GM19397 (cell line): ENCODE measurements around the gene UBR1.
"Not testable (repeated sequence)": the region's sequence is repeated elsewhere in the genome, so short reads cannot be mapped to it uniquely, and the experiment has no call there.

Experiments used
- ATAC-seq: cut with Tn5 transposase; IDR thresholded peaks from one replicate; pipeline ENCODE4 v1.9.1; 2021; ENCODE audit warnings: mild to moderate bottlenecking, moderate library complexity; ENCODE audit not compliant: unreplicated experiment

Gene UBR1

DNA sequence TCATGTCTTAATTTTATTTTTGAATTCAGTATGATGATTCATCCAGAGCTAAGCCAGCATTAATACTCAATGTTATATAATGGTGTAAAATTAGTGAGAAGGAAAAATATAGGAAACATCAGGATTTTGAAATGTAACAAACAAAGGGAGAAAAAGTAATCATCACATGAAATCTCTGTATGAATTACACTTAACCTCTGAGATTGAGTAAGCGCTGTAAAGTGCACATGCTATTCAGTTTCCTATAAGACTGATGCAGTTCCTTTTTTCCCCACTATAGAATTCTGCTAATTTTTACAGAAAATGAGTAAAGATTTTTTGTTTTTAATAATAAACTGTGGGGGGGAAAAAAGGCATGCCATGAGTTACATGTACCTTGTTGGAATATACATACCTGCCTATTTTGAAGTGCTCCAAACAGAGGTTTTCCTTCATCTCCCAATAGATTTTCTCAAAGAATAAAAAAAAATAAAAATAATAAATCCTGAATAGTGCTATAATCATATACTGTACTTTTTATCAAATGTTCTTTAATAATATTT, 121.3 kb downstream of the UBR1 start:
- no peak for ATAC-seq

DNA sequence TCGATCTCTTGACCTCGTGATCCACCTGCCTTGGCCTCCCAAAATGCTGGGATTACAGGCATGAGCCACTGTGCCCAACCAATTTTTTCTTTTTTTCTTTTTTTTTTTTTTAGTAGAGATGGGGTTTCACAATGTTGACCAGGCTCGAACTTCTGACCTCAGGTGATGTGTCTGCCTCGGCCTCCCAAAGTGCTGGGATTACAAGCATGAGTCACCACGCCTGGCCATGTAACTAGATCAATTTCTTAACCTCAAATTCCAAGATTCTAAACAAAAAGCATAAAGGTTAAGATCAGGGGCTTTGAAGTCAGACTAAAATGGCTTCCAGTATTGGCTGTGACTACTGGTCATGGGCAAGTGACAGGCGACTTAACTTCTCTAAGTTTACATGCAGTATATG, 126.7 kb downstream of the UBR1 start:
- not testable (repeated sequence) for ATAC-seq

DNA sequence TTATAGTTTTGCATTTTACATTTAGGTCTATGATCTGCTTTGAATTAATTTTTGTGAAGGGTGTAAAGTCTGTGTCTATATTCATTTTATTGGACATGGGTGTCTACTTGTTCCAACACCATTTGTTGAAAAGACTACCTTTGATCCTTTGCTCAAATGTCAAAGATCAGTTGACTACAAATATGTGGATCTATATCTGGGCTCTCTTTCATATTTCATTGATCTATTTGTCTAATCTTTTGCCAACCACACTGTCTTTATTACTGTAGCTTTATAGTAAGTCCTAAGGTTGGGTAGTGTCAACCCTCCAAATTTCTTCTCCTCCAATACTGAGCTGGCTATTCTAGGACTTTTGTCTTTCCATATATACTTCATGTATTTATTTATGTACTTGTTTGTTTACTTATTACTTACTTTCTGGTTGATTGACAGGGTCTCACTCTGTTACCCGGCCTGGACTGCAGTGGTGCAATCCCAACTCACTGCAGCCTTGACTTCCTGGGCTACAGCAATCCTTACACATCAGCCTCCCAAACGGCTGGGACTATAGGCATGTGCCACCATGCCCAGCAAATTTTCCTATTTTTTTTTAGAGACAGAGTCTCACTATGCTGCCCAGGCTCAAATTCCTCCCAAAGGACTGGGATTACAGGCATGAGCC, 131.5 kb downstream of the UBR1 start:
- no peak for ATAC-seq

DNA sequence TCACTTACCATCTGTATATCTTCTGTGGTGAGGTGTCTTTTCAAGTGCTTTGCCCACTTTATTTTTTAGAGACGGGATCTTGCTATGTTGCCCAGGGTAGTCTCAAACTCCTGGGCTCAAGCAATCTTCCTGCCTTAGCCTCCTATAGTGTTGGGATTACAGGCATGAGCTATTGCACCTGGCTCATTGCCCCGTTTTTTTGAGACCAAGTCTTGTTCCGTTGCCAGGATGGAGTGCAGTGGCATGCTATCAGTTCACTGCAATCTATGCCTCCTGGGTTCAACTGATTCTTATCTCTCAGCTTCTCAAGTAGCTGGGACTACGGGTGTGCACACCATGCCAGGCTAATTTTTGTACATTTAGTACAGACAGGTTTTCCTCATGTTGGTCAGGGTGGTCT, 132.7 kb downstream of the UBR1 start:
- ATAC-seq = no peak

DNA sequence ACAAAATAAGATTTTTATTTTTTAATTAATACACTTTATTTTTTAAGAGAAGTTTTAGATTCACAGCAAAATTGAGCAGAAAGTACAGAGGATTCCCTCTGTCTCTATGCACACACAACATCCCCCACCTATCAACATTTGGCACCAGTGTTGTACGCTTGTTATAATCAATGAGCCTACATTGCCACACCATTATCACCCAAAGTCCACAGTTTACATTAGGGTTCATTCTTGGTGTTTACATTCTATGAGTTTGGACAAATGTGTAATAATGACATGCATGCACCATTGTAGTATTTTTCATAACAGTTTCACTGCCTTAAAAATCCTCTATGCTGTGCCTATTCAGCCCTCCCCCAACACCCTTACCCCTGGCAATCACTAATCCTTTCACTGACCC, 134.0 kb downstream of the UBR1 start:
- ATAC-seq = no peak

DNA sequence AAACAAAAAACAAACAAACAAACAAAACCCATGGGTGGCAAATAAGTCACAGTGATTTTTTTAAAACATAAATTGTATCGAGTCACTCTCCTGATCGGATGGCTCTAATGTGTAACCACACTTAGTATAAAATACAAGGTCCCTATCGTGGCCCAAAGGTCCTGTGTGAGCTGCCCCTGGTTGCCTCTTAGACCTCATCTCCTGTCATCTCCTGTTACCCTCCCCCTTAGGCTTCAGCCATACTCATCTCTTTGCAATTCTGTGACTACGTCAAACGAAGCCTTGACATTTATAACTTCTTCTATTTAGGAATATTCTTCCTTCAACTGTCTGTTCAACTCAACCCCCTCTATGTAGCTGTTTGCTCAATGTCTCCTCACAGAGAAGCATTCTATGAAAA, 141.4 kb downstream of the UBR1 start:
- no peak for ATAC-seq

DNA sequence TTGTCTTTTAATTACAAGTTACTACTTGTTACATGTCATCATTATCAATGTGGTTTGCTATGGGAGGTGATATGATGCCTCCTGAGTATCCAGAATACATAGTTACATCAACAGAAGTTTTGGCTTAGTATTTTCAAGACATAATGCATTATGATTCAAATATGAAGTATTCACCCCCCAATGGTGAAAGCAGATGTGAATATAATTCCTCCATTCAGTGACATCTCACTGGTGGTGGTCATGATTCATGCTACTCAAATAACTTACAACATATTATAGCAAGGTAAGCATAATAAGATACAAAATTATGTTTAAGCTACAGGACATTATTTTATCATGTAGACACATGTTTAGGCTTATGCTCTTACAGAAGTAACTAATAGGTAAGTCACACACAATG, 150.3 kb downstream of the UBR1 start:
- no peak for ATAC-seq

DNA sequence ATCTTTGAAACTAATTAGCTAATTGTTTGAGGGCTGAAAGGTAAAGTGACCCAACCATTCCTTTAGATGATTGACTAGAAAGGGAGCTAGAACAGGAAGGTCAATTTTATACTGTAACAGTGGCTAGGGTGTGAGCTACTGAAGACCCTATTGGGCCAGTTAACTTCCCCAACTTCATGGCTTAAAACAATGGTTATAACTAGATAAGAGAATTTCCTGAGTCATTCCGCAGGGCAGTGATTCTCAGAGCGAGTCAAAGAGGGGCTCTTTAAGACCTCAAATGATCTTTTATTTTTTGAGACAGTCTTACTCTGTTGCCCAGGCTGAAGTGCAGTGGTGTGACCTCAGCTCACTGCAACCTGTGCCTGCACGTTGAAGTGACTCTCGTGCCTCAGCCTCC, 151.5 kb downstream of the UBR1 start:
- ATAC-seq = no peak

DNA sequence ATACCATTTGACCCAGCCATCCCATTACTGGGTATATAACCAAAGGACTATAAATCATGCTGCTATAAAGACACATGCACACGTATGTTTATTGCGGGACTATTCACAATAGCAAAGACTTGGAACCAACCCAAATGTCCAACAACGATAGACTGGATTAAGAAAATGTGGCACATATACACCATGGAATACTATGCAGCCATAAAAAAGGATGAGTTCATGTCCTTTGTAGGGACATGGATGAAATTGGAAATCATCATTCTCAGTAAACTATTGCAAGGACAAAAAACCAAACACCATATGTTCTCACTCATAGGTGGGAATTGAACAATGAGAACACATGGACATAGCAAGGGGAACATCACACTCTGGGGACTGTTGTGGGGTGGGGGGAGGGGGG, 156.9 kb downstream of the UBR1 start:
- ATAC-seq = not testable (repeated sequence)

DNA sequence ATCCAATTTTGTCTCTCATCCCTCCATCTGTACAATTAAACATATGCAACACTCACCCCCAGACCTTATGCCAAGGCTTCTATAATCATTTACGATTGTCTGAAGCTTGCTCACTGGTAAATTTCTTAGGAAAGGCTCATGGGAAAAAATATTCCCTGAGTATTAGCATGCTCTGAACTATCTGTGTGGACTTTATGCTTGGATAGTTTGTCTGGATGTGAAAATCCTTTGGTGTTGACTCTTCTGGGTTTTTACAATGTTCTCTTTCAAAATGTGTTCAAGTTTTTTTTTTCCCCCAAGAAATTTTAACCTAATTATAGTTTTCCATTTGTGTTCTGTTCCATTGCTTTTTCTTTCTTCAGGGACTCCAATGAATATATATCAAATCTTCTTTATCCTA, 165.3 kb downstream of the UBR1 start:
- no peak for ATAC-seq

DNA sequence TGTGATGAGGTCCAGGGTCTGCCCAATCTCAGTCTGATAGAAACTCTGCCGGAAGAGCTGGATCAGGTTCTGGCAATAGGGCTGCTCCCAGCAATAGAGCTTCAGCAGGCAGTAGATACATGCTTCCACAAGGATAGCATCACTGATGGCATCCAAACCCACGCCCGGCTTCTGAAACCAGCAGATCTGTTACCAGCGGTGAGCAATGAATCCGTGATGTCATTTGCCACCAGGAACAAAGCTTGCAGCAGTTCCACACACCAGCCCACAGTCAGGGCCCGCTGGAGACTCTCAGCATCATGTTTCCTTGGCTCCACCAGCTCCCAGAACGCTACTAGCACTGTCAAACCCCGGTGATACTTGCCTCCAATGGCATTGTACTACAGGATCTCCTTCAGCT, 166.0 kb downstream of the UBR1 start:
- no peak for ATAC-seq

DNA sequence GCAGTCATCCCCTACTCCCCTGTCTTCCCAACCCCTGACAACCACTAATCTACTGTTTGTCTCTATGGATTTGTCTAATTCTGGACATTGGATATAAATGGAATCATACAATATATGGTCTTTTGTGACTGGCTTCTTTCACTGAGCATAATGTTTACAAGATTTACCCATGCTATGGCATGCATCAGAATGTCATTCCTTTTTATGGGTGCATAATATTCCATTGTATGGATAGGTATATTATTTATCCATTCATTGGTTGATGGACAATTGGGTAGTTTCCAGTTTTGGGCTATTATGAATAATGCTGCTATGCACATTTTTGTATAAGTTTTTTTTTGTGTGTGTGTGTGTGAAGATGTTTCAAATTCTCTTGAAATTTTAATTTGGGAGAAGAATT, 168.7 kb downstream of the UBR1 start:
- no peak for ATAC-seq

DNA sequence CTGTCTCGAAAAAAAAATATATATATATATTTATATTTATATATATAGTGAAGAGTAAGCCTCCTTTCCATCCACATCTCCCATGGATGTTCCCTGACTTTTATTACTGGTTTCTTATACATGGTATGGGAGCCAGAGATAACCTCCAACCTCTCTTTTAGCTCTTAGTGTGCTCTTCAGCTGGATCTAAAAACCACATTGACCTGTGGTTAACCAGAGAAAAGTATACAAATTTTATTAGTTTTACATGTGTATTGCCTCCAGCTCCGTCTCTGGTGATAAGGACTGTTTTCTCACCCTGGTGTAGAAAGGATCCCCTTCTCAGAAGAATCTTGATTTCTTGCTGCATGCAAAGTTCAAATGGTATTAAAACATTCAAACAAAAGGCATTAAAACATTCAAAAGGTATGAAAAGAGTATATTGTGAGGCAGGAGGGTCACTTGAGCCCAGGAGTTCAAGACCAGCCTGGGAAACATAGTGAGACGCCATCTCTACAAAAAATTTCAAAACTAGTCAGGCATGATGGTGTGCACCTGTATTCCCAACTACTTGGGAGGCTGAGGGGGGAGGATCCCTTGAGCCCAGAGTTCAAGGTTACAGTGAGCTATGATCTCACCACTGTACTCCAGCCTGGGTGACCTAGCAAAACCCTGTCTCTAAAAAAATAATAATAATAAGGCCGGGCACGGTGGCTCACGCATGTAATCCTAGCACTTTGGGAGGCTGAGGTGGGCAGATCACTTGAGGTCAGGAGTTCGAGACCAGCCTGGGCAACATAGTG, 171.8 kb downstream of the UBR1 start:
- ATAC-seq = no peak

DNA sequence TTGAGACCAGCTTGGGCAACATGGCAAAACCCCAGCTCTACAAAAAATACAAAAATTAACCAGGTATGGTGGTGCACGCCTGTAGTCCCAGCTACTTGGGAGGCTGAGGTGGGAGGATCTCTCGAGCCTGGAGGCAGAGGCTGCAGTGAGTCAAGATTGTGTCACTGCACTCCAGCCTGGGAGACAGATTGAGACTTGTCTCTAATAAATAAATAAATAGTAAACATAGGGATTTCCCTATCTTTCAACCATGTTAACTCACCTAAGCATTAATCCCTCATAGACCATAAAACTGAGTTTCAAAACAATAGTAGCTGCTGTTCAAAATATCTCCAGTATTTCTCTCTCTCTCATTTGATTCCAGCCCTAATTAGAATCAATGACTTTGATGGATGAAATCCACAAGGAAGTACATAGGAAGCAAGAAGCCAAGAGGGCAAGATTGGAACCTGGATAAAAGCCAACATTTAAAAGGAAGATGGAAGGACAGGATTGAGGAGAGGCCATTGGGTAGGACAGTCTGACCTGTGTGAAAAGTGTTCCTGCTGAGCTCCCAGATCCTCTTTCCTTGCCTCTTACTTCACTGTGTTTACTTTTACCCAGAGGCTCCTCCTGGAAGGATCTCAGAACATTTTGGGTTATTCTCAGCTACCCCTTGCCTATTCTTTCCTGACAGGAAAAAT, 172.9 kb downstream of the UBR1 start:
- ATAC-seq = no peak

DNA sequence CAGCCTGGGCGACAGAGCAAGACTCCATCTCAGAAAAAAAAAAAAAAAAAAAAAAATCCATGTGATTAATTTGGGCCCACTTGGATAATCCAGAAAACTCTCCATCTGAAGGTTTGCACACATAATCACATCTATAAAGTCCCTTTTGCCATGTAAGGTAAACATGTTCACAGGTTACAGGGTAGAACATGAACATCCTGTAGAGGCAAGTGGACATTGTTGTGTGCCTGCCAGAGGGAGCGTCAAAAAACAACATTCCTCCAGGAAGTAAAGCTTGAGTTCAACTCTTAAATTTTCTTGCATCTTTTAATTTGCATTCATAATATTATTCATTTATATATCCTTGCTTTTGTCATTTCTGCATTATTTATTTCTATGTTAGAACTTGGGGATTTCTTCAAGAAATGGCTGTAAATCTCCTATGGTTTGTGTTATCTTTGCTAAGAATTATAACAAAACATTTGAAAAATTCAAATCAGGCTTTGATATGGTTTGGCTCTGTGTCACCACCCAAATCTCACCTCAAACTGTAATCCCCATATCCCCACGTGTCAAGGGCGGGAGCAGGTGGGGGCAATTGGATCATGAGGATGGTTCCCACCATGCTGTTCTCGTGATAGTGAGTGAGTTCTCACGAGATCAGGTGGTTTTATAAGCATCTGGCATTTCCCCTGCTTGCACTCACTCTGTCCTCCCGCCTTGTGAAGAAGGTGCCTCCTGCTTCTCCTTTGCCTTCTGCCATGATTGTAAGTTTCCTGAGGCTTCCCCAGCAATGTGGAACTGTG, 173.9 kb downstream of the UBR1 start:
- no peak for ATAC-seq

DNA sequence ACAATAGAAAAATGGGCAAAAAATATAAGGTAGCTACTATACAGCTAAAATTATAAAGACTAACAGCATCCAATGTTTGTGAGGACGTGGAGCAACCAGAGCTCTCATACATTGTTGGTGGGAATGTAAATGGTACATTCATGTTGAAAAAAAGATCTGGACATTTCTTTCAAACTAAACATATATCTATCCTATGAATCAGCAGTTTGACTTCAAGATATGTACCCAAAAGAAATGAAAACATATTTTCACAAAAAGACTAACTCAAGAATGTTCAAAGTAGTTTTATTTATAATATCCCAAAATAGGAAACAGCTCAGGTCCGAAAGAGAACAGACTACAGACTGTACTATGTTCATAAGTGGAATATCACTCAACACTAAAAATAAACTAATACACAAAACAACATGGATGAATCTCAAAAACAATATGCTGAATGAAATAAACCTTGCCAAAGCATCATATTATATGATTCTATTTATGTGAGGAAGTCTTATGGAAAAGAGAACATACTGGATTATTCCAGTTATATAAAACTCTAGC, 176.5 kb downstream of the UBR1 start:
- no peak for ATAC-seq

DNA sequence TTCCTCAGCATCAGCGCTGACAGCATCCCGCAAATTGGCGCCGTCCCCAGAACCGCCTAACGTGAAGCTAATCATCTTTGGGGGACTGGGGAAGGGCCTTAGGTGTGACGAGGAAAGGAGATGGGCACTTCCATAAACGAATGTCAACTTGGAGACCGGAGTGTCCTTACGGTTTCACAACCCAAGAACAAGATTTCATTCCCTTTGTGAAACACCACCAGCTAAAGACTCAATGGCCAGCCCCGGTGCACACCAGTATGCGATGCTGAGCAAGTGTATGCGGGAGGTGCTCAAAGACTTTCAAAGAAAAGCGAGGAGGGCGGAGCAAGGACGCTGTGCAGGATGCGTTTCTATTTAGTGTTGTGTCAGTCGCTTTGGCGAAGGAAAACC, 184.5 kb downstream of the UBR1 start:
- no peak for ATAC-seq

DNA sequence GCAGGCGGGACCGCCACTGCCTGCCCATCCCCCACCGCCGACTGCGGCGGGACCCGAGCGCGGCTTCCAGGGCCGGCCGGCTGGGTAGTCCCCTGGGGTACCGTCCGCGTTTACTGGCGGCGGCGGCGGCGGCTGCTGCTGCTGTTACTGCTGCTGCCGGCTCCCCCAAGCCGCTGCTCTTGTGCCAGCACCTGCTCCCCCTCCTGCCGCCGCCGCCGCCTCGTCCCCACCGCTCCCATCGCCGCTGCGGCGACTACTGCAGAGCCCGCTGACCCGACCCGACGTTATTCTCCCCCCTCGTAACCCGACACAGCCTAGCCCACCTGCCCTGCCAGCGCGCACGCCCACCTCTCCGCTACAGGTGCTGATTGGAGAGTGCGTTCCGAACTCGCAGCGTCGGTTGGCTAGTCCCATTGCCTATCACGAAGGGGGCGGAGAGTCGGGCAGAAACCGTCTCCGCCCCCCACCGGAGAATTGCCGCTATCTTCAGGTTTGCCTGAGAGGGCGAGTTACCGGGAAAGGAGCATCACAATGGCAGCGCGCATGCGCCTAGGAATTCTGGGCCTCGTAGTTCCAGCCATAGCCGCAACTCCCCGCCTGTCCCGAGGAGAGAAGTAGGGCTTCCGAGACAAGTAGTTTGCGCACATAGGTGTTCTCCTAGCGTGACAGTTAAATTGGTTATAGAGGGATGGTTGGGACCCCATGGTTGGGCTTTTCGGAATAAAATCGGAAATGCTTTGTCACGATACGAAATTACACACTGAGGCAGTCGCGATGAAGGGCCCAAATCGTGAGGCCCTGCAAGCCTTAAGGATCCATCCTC, 185.1 kb downstream of the UBR1 start, which contains the start of gene TTBK2:
Gene TTBK2 (minus strand): TSS at position 260 of the 823 bp plus-strand sequence. CDS start 42,161 bp downstream, outside the sequence.
- peak; percentile 98 for ATAC-seq

DNA sequence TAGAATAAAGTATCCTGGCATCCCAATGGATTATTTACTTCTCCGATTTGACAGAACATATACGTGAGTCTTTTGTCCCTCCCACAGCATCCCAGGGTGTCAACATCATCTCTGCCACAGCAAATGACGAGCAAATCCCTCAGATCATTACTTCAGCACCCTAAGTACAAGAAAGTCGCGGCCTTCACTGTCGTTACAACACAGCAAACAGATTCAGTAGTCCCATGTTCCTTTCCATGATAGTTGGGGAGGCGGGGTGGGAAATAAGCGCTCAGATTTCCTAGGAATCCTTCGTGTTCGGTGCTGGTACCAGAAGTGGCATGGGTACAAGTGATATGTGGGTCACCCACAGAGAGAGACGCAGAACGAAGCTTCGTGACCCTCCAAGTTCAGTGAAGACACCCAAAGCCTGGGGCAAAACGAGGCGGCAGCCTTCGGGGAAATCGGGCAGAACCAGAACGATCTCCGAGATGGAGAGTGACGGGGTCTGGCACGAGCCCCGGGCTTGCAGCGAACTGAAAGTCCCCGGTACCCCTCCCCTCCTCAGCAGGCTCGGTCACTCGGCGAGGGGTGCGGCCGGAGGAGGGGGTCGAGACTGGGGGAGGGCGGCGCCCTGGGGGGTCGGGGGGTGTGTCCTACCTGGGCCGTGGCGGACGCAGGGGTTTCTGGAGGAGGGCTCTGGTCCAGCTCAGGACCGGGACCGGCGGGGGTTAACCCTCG, 185.9 kb downstream of the UBR1 start:
- ATAC-seq = no peak
